T-helper 17 cell (primary cell): ENCODE data around the gene TAP2. TPM values are rescaled to one million over a fixed set of nuclear protein-coding genes. Genes with fewer than 3 reads are reported as not detected.

ENCODE experiments used
- ATAC-seq: fragments of 150-1000 bp; cut with Tn5 transposase; 2 replicates; pipeline ENCODE4 v1.10.0; 2021; ENCODE audit warnings: mild to moderate bottlenecking, moderate library complexity
- DNase-seq, 3 donors: peaks; one replicate each; pipeline versions ENCODE4 v3.0.0 to v3.0.0-alpha.2; 2020 to 2021
- H3K9me3 ChIP-seq: one replicate; pipeline ENCODE4 v1.7.0; 2013; ENCODE audit warnings: low read length, mild to moderate bottlenecking; ENCODE audit not compliant: control insufficient read depth, poor library complexity, severe bottlenecking
- H3K27ac Mint-ChIP-seq: one replicate; pipeline ENCODE4 v1.8.0; 2022; ENCODE audit warnings: mild to moderate bottlenecking, moderate library complexity, mixed read lengths
- H3K27me3 Mint-ChIP-seq: one replicate; pipeline ENCODE4 v1.8.0; 2022; ENCODE audit warnings: mixed read lengths
- H3K36me3 Mint-ChIP-seq: one replicate; pipeline ENCODE4 v1.8.0; 2022; ENCODE audit warnings: low read depth, mixed read lengths
- H3K4me1 Mint-ChIP-seq: one replicate; pipeline ENCODE4 v1.8.0; 2022; ENCODE audit warnings: mild to moderate bottlenecking, mixed read lengths
- H3K4me3 Mint-ChIP-seq: one replicate; pipeline ENCODE4 v1.8.0; 2022; ENCODE audit warnings: mild to moderate bottlenecking, moderate library complexity, mixed read lengths
- total RNA-seq, 4 donors: library from RNA in 2 of 4; stranded (reverse) in 2 of 4; gene quantifications; one replicate each; pipeline ENCODE4 v1.2.3 and lab custom pipeline; 2022 to 2026

Gene TAP2
- total RNA-seq, 2 donors from 2014 or later = 92.6 to 103 TPM

- no peaks in the 10 kb centered on the region for H3K9me3 ChIP-seq
- H3K27ac Mint-ChIP-seq = peak overlapping the region; percentile 100
- peaks cover 66% of the 10 kb centered on the region for H3K4me1 Mint-ChIP-seq
- no peak for DNase-seq
- H3K36me3 Mint-ChIP-seq = peaks cover 24% of the 10 kb centered on the region
- peak overlapping the region; percentile 95 for H3K4me3 Mint-ChIP-seq
- ATAC-seq = no peak
- no peaks in the 10 kb centered on the region for H3K27me3 Mint-ChIP-seq
These were observed 857 bp downstream of the TAP2 start for GRCh38 chr6:32837651-32838113.

GRCh38 chr6:32836873-32837272 is 1.7 kb downstream of the TAP2 start:
- Mint-ChIP-seq H3K27ac (peak overlapping the region; percentile 100), H3K27me3 (no peaks in the 10 kb centered on the region), H3K4me3 (peak overlapping the region; percentile 95), H3K36me3 (peaks cover 20% of the 10 kb centered on the region), H3K4me1 (peaks cover 61% of the 10 kb centered on the region)
- no peaks in the 10 kb centered on the region for H3K9me3 ChIP-seq
- no peak for ATAC-seq
- DNase-seq = no peak

- Mint-ChIP-seq H3K27me3 (no peaks in the 10 kb centered on the region), H3K4me1 (peaks cover 53% of the 10 kb centered on the region), H3K36me3 (peaks cover 22% of the 10 kb centered on the region), H3K4me3 (no peak overlapping the region), H3K27ac (peak overlapping the region; percentile 100)
- DNase-seq (no peak), ATAC-seq (no peak)
- no peaks in the 10 kb centered on the region for H3K9me3 ChIP-seq
These were observed 3.2 kb downstream of the TAP2 start for GRCh38 chr6:32835167-32835893.

- peaks cover 52% of the 10 kb centered on the region for H3K4me1 Mint-ChIP-seq
- no peaks in the 10 kb centered on the region for H3K27me3 Mint-ChIP-seq
- ATAC-seq = no peak
- no peaks in the 10 kb centered on the region for H3K9me3 ChIP-seq
- DNase-seq = no peak
- H3K4me3 Mint-ChIP-seq = no peak overlapping the region
- peak overlapping the region; percentile 41 for H3K27ac Mint-ChIP-seq
- peaks cover 22% of the 10 kb centered on the region for H3K36me3 Mint-ChIP-seq
These were observed 4.9 kb downstream of the TAP2 start for GRCh38 chr6:32833664-32834063.

GRCh38 chr6:32832535-32832934 is 6.0 kb downstream of the TAP2 start:
- H3K27me3 Mint-ChIP-seq = no peaks in the 10 kb centered on the region
- H3K27ac Mint-ChIP-seq = peak overlapping the region; percentile 54
- peak overlapping the region; percentile 28 for H3K4me3 Mint-ChIP-seq
- peaks cover 58% of the 10 kb centered on the region for H3K4me1 Mint-ChIP-seq
- peaks cover 30% of the 10 kb centered on the region for H3K36me3 Mint-ChIP-seq
- no peak for DNase-seq
- no peaks in the 10 kb centered on the region for H3K9me3 ChIP-seq
- ATAC-seq = no peak

- DNase-seq = no peak
- no peaks in the 10 kb centered on the region for H3K9me3 ChIP-seq
- peak overlapping the region; percentile 14 for H3K27ac Mint-ChIP-seq
- H3K36me3 Mint-ChIP-seq = peaks cover 27% of the 10 kb centered on the region
- no peak for ATAC-seq
- H3K27me3 Mint-ChIP-seq = no peaks in the 10 kb centered on the region
- H3K4me3 Mint-ChIP-seq = no peak overlapping the region
- peaks cover 46% of the 10 kb centered on the region for H3K4me1 Mint-ChIP-seq
These were observed 7.6 kb downstream of the TAP2 start for GRCh38 chr6:32830936-32831335.

GRCh38 chr6:32830017-32830416 is 8.5 kb downstream of the TAP2 start:
- ATAC-seq = no peak
- DNase-seq = no peak
- no peaks in the 10 kb centered on the region for H3K9me3 ChIP-seq
- Mint-ChIP-seq H3K36me3 (peaks cover 20% of the 10 kb centered on the region), H3K4me1 (peaks cover 39% of the 10 kb centered on the region), H3K27me3 (no peaks in the 10 kb centered on the region), H3K27ac (no peak overlapping the region), H3K4me3 (no peak overlapping the region)

- H3K9me3 ChIP-seq = no peaks in the 10 kb centered on the region
- peak overlapping the region; percentile 9 for H3K27ac Mint-ChIP-seq
- DNase-seq (no peak), ATAC-seq (no peak)
- H3K4me3 Mint-ChIP-seq = no peak overlapping the region
- peaks cover 34% of the 10 kb centered on the region for H3K4me1 Mint-ChIP-seq
- no peaks in the 10 kb centered on the region for H3K27me3 Mint-ChIP-seq
- H3K36me3 Mint-ChIP-seq = peaks cover 20% of the 10 kb centered on the region
These were observed 9.0 kb downstream of the TAP2 start for GRCh38 chr6:32829495-32829894.

- no peaks in the 10 kb centered on the region for H3K27me3 Mint-ChIP-seq
- no peak for ATAC-seq
- peaks cover 18% of the 10 kb centered on the region for H3K36me3 Mint-ChIP-seq
- no peak for DNase-seq
- H3K4me3 Mint-ChIP-seq = no peak overlapping the region
- no peaks in the 10 kb centered on the region for H3K9me3 ChIP-seq
- peak overlapping the region; percentile 49 for H3K27ac Mint-ChIP-seq
- peaks cover 21% of the 10 kb centered on the region for H3K4me1 Mint-ChIP-seq
These were observed 11.5 kb downstream of the TAP2 start for GRCh38 chr6:32827025-32827424.

GRCh38 chr6:32825966-32826365 is 12.6 kb downstream of the TAP2 start:
- no peak overlapping the region for H3K4me3 Mint-ChIP-seq
- H3K27ac Mint-ChIP-seq = no peak overlapping the region
- H3K9me3 ChIP-seq = no peaks in the 10 kb centered on the region
- H3K36me3 Mint-ChIP-seq = peaks cover 13% of the 10 kb centered on the region
- ATAC-seq (no peak), DNase-seq (no peak)
- no peaks in the 10 kb centered on the region for H3K27me3 Mint-ChIP-seq
- H3K4me1 Mint-ChIP-seq = peaks cover 18% of the 10 kb centered on the region

- Mint-ChIP-seq H3K4me3 (no peak overlapping the region), H3K27ac (no peak overlapping the region), H3K27me3 (no peaks in the 10 kb centered on the region), H3K36me3 (no peaks in the 10 kb centered on the region), H3K4me1 (peaks cover 5% of the 10 kb centered on the region)
- no peaks in the 10 kb centered on the region for H3K9me3 ChIP-seq
- ATAC-seq (no peak), DNase-seq (no peak)
These were observed 18.8 kb downstream of the TAP2 start for GRCh38 chr6:32819729-32820128.

- peaks cover 5% of the 10 kb centered on the region for H3K4me1 Mint-ChIP-seq
- no peaks in the 10 kb centered on the region for H3K36me3 Mint-ChIP-seq
- no peak overlapping the region for H3K27ac Mint-ChIP-seq
- H3K27me3 Mint-ChIP-seq = no peaks in the 10 kb centered on the region
- ATAC-seq = no peak
- H3K4me3 Mint-ChIP-seq = no peak overlapping the region
- no peak for DNase-seq
- no peaks in the 10 kb centered on the region for H3K9me3 ChIP-seq
These were observed 19.7 kb downstream of the TAP2 start for GRCh38 chr6:32818867-32819266.

GRCh38 chr6:32816746-32817204 is 21.8 kb downstream of the TAP2 start, which contains the start of gene HLA-DOB:
HLA-DOB (minus strand) TSS chr6:32817002; CDS start chr6:32816951, 51 bp downstream.
- DNase-seq (no peak), ATAC-seq (peak; percentile 83)
- no peaks in the 10 kb centered on the region for H3K36me3 Mint-ChIP-seq
- peaks cover 5% of the 10 kb centered on the region for H3K4me1 Mint-ChIP-seq
- no peaks in the 10 kb centered on the region for H3K9me3 ChIP-seq
- H3K27me3 Mint-ChIP-seq = no peaks in the 10 kb centered on the region
- peak within 1 kb of the TSS; percentile 25 for H3K4me3 Mint-ChIP-seq
- no peak within 1 kb of the TSS for H3K27ac Mint-ChIP-seq

GRCh38 chr6:32815996-32816395 is 22.5 kb downstream of the TAP2 start:
- no peak for DNase-seq
- Mint-ChIP-seq H3K27ac (no peak overlapping the region), H3K4me3 (peak overlapping the region; percentile 25), H3K36me3 (no peaks in the 10 kb centered on the region), H3K27me3 (no peaks in the 10 kb centered on the region), H3K4me1 (peaks cover 5% of the 10 kb centered on the region)
- peak; percentile 61 for ATAC-seq
- no peaks in the 10 kb centered on the region for H3K9me3 ChIP-seq
